RPMI7951 (cell line): Measurements from ENCODE around the gene DESI2. TPM values are rescaled to one million over a fixed set of nuclear protein-coding genes. Genes with fewer than 3 reads are reported as not detected.
"Not testable (repeated sequence)": the region's sequence is repeated elsewhere in the genome, so short reads cannot be mapped to it uniquely, and the experiment has no call there.

ENCODE experiments used
- DNase-seq: peaks from one replicate; pipeline ENCODE4 v3.0.0-alpha.2; 2012; ENCODE audit warnings: low read depth
- total RNA-seq: library from RNA; depleted of rRNA; stranded (reverse); fragments of >200 nt; shearing (Covaris generic); gene quantifications from 2 replicates; pipeline ENCODE4 v1.2.3, GENCODE V29; 2014

The DESI2 gene
- total RNA-seq, 1 experiment from 2014 or later, result 71.4 TPM

GRCh38 chr1:244704107-244704506 lies 51.2 kb downstream of the DESI2 start:
- no peak for DNase-seq

- no peak for DNase-seq
Observed at GRCh38 chr1:244705261-244706234, 52.6 kb downstream of the DESI2 start.

GRCh38 chr1:244709076-244709475 lies 56.1 kb downstream of the DESI2 start:
- no peak for DNase-seq

GRCh38 chr1:244709476-244710368 lies 56.8 kb downstream of the DESI2 start:
- DNase-seq, result no peak

GRCh38 chr1:244710474-244711062 lies 57.6 kb downstream of the DESI2 start:
- DNase-seq, result no peak

GRCh38 chr1:244712669-244713068 lies 59.7 kb downstream of the DESI2 start:
- DNase-seq, result no peak

GRCh38 chr1:244713332-244713731 lies 60.4 kb downstream of the DESI2 start:
- no peak for DNase-seq

DNA sequence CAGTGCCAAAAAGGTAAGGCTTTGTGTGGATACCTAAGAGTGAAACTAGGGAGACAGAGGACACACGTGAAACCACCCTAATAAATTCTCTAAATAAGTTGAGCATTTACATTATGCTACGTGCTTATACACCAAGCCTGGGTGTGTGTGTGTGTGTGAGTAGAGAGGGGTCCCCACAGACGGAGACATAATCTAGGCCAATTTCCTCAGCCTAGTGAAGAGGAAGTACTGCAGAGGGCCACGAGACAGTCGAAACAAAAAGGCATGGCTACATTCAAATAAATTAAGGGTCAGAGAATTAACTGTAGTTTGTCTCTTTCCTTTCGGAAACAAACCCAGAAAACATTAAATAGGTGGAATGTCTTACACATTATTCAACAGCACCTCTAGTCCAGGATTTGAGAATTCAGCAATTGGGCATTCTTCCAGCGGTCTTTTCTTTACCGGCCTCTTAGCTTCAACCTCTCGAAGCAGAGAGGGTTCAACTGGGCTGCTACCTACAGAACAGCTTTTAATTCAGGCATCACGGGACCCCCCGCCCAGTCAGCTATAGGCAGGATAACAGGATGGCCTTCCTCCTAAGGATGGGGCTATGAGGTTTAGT lies 75.0 kb downstream of the DESI2 start:
- no peak for DNase-seq

DNA sequence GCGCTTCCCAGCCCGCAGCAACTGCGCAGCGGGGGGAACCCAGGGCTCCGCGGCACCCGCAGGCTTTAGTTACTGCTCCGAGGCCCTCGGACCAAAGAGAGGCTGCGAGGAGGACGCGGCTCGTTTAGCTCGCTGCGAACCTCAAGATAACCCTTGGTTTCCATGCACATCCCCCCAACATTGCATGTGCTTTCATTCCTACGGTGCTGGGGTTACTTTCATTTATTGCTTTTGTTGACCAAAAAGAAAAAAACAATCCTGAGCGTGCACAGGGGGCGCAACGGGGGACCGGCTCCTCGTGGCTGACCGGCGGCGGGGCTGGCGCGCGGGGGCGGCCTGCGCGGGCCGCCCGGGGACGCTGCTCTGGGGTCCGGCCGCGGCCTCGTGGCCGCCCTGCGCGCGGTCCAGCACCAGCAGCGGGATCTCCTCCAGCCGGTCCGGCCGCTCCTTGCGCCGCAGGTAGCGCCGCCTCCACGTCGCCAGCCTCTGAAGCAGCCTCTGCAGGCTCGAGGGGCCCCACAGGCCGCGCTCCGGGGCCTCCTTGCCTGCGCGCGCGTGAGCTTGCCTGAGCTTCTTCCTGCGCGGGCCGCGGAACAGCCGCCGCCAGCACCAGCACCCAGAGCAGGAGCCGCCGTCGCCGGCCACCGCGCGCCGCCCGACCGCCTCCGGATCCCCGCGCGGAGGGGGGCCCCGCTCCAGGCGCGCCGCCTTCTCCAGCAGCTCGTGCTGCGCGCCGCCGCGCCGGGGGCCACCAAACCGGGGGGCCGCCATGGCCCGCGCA lies 77.4 kb downstream of the DESI2 start:
- DNase-seq, result peak; percentile 44

DNA sequence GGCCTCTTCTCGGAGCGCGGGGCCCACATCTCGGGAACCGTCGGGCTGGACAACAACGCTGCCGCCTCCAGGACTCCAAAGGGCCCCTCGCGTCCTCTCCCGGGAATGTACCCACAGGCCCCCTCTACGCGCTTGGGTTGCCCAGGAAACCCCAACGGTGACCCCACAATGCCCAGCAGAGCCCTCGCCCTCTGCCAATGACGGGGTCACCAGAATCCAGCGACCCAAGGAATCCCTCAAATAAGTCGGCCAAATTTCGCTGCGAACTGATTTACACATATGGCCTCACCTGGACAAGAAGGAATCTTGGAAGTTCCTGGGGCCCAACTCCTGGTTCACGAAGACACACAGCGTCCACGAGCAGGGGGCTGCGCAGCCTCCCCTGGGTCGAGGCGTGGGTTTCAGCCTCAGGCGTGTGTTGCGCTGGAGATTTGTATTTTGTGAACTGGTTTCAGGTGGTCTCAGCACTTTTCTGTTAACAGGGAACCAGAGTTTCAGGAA lies 78.1 kb downstream of the DESI2 start:
- no peak for DNase-seq

GRCh38 chr1:244731651-244732050 lies 78.7 kb downstream of the DESI2 start:
- no peak for DNase-seq

DNA sequence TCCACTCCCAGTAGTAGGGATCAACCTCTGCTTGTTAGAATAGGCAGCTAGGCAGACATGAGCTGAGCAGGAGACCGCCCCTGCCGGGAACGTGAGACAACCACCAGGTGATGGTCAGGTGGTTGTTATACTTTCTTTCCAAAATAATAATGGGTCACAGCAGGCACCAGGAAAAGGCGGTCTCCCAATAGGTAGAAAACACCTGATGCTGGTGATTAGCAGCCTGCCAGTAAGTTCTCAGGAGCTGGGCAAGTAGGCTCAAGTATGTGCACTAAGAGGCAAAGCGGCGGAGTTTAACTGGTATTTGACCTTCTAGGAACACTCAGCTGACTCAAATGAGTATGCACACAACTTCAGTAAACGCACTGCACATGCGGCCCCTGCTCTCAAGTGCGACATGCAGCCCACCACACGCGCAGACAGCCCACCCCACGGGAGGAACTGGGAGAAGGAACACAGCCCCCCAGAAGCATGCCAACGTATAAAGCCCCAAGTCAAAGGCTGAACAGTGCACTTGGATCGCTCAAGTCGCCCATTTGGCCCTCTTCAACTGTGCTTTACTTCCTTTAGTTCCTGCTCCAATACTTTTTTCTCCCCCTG lies 80.0 kb downstream of the DESI2 start:
- DNase-seq, result no peak

DNA sequence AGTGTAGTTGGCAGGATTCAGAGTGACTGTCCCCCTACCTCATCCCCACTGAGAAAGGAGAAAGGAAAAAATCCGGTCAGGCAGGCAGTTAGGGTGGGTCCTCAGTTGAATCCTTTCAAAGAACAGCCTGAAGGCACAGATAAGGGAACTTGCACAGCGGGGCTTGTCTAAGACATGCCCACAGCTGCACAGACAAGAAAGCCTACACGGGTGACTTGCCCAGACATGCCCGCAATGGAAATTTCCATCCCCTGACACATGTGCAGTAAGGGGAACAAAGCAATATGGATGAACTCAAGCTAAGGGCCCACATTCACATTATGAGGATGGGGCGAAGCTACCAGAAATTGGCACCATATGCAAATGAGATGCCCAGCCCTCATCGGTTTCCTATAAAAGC lies 82.5 kb downstream of the DESI2 start:
- DNase-seq, result no peak

GRCh38 chr1:244735876-244736561 lies 83.1 kb downstream of the DESI2 start:
- peak; percentile 29 for DNase-seq

DNA sequence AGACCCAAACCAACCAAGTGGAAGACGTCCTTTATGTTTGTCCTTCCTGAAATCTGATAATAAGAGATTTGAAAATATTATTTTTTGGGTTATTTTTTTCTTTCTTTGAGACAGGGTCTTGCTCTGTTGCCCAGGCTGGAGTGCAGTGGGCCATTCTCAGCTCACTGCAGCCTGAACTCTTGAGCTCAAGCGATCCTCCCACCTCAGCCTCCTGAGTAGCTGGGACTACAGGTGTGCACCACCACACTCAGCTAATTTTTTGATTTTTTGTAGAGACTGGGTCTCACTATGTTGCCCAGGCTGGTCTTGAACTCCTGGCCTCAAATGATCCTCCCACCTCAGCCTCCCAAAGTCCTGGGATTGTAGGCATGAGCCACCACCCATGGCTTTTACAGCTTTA lies 86.2 kb downstream of the DESI2 start:
- DNase-seq, result not testable (repeated sequence)

GRCh38 chr1:244740027-244740617 lies 87.2 kb downstream of the DESI2 start:
- peak; percentile 11 for DNase-seq

DNA sequence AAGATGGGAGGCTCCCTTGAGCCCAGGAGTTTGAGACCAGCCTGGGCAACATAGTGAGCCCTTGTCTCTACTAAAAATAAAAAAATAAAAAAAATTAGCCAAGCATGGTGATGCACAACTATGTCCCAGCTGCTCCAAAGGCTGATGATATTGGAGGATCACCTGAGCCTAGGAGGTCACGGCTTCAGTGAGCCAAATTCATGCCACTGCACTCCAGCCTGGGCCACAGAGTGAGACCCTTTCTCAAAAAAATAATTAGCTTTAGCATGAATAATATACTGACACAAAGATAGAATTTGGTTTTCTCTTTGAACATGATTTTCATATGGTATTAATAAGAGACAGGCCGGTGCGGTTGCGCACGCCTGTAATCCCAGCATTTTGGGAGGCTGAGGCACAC lies 88.8 kb downstream of the DESI2 start:
- no peak for DNase-seq

DNA sequence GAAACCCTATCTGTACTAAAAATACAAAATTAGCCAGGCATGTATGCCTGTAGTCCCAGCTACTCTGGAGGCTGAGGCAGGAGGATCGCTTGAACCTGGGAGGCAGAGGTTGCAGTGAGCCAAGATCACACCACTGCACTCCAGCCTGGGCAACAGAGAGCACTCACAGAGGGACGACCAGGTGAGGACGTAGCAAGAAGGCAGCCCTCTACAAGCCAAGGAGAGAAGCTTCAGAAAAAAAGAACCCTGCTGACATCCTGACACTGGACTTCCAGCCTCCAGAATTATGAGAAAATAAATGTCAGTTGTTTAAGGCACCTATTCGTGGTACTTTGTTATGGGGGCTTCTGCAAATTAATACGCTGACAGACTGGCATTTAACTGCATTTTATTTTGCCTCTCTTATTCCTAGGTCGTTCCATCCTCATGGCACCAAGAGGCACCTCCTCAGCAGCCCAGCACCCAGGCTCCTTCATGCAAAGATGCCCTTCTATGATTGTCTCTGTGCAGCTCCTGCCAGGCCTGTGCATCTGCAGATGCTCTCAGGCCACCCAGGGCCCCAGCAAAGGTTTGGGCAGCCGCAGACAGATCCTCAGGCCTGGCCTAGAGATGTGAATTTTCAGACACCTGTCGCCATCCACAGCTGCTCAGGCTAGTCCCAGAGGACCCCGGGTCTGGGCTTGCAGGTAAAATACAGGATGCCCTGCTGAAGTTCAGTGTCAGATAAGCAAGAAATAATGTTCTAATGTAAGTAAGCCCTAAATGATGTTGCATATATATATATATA lies 96.5 kb downstream of the DESI2 start:
- no peak for DNase-seq
